ENCODE data around the gene CGRRF1.

The CGRRF1 gene

GRCh38 chr14:54489731-54490444 lies 19.8 kb upstream of the CGRRF1 start:
- no peak for TF ChIP-seq CTCF (conservative IDR thresholded peaks at IDR 0.05)
- H3K27ac ChIP-seq = peak overlapping the region; percentile 96

GRCh38 chr14:54490445-54491175 lies 19.1 kb upstream of the CGRRF1 start:
- peak overlapping the region; percentile 96 for H3K27ac ChIP-seq
- no peak for TF ChIP-seq CTCF (conservative IDR thresholded peaks at IDR 0.05)

- no peak overlapping the region for H3K27ac ChIP-seq
- no peak; the same call in 1 of the 2 replicates for TF ChIP-seq CTCF (conservative IDR thresholded peaks at IDR 0.05)
Observed at GRCh38 chr14:54493293-54493692, 16.4 kb upstream of the CGRRF1 start.

GRCh38 chr14:54497224-54497623 lies 12.5 kb upstream of the CGRRF1 start:
- H3K27ac ChIP-seq = no peak overlapping the region
- TF ChIP-seq CTCF (conservative IDR thresholded peaks at IDR 0.05) = no peak

- H3K27ac ChIP-seq = no peak overlapping the region
Observed at GRCh38 chr14:54498095-54498531, 11.6 kb upstream of the CGRRF1 start.

DNA sequence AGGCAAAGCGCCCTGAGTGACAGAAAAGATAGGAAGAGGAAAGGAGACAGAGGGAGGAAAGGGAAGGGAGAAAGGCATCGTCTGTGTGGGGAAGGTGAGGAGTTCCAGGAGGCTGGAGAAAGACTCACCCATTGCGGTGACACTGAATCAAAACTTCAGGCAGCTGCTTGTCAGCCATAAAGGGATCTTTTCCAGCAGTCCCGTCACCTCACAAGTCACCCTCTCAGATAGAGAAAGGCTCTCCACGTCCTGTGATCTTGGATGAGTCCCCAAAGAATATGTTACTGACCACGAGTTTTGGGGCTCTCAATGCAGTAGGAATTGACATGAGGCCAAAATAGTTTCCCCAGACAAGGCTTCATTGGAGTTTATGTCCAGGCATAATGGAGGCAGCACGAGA lies 11.1 kb upstream of the CGRRF1 start:
- TF ChIP-seq CTCF (conservative IDR thresholded peaks at IDR 0.05) = no peak
- no peak overlapping the region for H3K27ac ChIP-seq

More at GRCh38 chr14:54498095-54498531, 11.6 kb upstream of the CGRRF1 start:
- TF ChIP-seq CTCF (conservative IDR thresholded peaks at IDR 0.05) = no peak

DNA sequence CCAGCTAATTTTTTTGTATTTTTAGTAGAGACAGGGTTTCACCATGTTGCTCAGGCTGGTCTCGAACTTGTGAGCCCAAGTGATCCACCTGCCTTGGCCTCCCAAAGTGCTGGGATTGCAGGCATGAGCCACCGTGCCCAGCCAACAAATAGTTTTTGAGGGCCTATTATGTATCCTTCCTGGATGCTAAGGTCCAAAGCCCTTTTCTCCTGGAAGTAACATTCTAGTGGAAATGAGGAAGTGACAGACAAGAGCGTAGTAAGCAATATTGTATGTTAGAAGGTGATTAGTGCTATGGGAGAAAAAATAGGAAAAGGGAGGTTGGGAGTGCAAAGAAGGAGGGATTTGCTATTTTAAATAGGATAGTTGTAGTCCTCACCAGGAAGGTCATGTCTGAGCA lies 9.0 kb upstream of the CGRRF1 start:
- no peak overlapping the region for H3K27ac ChIP-seq
- no peak for TF ChIP-seq CTCF (conservative IDR thresholded peaks at IDR 0.05)
